Upper lobe of left lung (tissue), 4 donors: ENCODE data around the gene RAD51AP1.

Source experiments
- EP300 ChIP-seq, 4 donors: sonication (generic); formaldehyde crosslinking; IDR thresholded peaks; one replicate each; pipeline ENCODE4 v1.5.1; 2017; ENCODE audit warnings: antibody characterized with exemption in 4 of 4, control low read depth in 2 of 4
- POLR2A ChIP-seq, 4 donors: fragments of 450-650 bp; IDR thresholded peaks; one replicate each; pipeline ENCODE4 v1.5.1; 2016 to 2017; ENCODE audit warnings: antibody characterized with exemption in 4 of 4, mild to moderate bottlenecking in 2 of 4
- TF ChIP-seq, protein P1 (sequence below), 6 experiments: fragments of 450-650 bp in 4 of 6; fragments of 200-600 bp in 2 of 6; sonication (generic) in 2 of 6; IDR thresholded peaks; one replicate each; pipeline ENCODE4 v1.5.1; 2016 to 2019; ENCODE audit warnings: antibody characterized with exemption in 6 of 6

DNA sequence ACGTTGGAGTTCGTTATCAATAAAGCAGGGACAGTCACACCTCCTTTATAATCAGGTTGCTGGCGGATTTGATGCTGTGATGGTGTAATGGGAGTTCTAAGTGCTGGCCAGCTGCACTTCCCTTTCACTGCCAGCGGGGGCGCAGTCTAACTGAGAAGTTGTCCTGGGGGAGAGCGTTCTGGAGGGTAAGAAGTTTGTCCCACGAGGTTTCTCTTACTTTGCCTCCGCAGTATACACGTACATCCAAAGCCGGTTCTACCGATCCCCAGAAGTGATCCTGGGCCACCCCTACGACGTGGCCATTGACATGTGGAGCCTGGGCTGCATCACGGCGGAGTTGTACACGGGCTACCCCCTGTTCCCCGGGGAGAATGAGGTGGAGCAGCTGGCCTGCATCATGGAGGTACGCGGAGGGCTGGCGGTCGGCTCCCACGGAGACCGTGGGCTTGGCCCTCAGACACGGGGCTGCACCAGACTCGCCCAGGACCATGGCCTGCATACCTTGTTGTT is 66.0 kb downstream of the RAD51AP1 start:
- TF ChIP-seq, protein P1, sequence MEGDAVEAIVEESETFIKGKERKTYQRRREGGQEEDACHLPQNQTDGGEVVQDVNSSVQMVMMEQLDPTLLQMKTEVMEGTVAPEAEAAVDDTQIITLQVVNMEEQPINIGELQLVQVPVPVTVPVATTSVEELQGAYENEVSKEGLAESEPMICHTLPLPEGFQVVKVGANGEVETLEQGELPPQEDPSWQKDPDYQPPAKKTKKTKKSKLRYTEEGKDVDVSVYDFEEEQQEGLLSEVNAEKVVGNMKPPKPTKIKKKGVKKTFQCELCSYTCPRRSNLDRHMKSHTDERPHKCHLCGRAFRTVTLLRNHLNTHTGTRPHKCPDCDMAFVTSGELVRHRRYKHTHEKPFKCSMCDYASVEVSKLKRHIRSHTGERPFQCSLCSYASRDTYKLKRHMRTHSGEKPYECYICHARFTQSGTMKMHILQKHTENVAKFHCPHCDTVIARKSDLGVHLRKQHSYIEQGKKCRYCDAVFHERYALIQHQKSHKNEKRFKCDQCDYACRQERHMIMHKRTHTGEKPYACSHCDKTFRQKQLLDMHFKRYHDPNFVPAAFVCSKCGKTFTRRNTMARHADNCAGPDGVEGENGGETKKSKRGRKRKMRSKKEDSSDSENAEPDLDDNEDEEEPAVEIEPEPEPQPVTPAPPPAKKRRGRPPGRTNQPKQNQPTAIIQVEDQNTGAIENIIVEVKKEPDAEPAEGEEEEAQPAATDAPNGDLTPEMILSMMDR (IDR thresholded peaks at IDR 0.05), result peak; percentile 90 to 99 (median 94)
- TF ChIP-seq POLR2A (IDR thresholded peaks at IDR 0.05), result peak in 1 of 4 donors; percentile 44
- peak in 1 of 4 donors; percentile 1 for TF ChIP-seq EP300 (IDR thresholded peaks at IDR 0.05)
